Left lung (tissue), 14 donors: Measurements from ENCODE around the gene FSHR. TPM values are rescaled to one million over a fixed set of nuclear protein-coding genes. Genes with fewer than 3 reads are reported as not detected.

Experiments
- ATAC-seq: fragments of 200-7000 bp; cut with Tn5 transposase; one replicate; pipeline ENCODE4 v1.9.1; 2020; ENCODE audit warnings: moderate library complexity
- DNase-seq, 4 donors: peaks; one replicate each; pipeline ENCODE4 v3.0.0-alpha.2; 2013 to 2020
- H3K27ac ChIP-seq, 2 donors: fragments of 200-600 bp; sonication (generic) in 1 of 2; one replicate each; pipeline versions ENCODE4 v1.5.0 to v1.8.0; 2020 to 2021
- H3K27me3 ChIP-seq, 2 donors: fragments of 200-600 bp; sonication (generic) in 1 of 2; one replicate each; pipeline versions ENCODE4 v1.5.0 to v1.8.0; 2020 to 2021
- H3K36me3 ChIP-seq, 2 donors: fragments of 200-600 bp; sonication (generic) in 1 of 2; one replicate each; pipeline versions ENCODE4 v1.5.0 to v1.8.0; 2020 to 2021
- H3K4me1 ChIP-seq, 2 donors: fragments of 200-600 bp; one replicate each; pipeline ENCODE4 v1.8.0; 2021
- H3K4me3 ChIP-seq, 2 donors: fragments of 200-600 bp; sonication (generic) in 1 of 2; one replicate each; pipeline versions ENCODE4 v1.5.0 to v1.8.0; 2020 to 2021; ENCODE audit warnings: mild to moderate bottlenecking in 1 of 2
- H3K9me3 ChIP-seq, 2 donors: fragments of 200-600 bp; sonication (generic) in 1 of 2; one replicate each; pipeline versions ENCODE4 v1.5.0 to v1.8.0; 2020 to 2021
- intact Hi-C, 2 donors: fragments of 100-400 bp; cut with DNase I; formaldehyde crosslinking; loops; one replicate each; pipeline versions ENCODE4 v1.11.2 to v1.14.2; 2022
- long read RNA-seq, 12 donors: library from polyadenylated mRNA in 2 of 12; unstranded in 2 of 12; transcript quantifications; one replicate each; pipeline ENCODE4 v2.0.0 and lab custom pipeline, GENCODE V29; 2019 to 2026
- polyA plus RNA-seq, 6 donors: library from polyadenylated mRNA; unstranded; fragments of 120-200 nt; gene quantifications; one replicate each; pipeline ENCODE4 v1.2.1, GENCODE V29; 2013; ENCODE audit not compliant: insufficient read length in 6 of 6
- total RNA-seq, 2 donors: library from RNA; stranded (reverse); fragmentation: NEBNext Ultra II Directional; extraction: Animal tissue kit (Norgen Biotek cat#: 25700); gene quantifications; one replicate each; pipeline ENCODE4 v1.2.1, GENCODE V29; 2021
- TF ChIP-seq, protein P1 (sequence below), 2 donors: fragments of 200-600 bp; sonication (generic) in 1 of 2; IDR thresholded peaks; one replicate each; pipeline versions ENCODE4 v1.5.0 to v1.8.0; 2021; ENCODE audit warnings: antibody characterized with exemption in 2 of 2
- donor health status: DM: no; HTN: yes; CAD: no.
- donor health status: DM: no; HTN: no; CAD: no.

FSHR gene, protein sequence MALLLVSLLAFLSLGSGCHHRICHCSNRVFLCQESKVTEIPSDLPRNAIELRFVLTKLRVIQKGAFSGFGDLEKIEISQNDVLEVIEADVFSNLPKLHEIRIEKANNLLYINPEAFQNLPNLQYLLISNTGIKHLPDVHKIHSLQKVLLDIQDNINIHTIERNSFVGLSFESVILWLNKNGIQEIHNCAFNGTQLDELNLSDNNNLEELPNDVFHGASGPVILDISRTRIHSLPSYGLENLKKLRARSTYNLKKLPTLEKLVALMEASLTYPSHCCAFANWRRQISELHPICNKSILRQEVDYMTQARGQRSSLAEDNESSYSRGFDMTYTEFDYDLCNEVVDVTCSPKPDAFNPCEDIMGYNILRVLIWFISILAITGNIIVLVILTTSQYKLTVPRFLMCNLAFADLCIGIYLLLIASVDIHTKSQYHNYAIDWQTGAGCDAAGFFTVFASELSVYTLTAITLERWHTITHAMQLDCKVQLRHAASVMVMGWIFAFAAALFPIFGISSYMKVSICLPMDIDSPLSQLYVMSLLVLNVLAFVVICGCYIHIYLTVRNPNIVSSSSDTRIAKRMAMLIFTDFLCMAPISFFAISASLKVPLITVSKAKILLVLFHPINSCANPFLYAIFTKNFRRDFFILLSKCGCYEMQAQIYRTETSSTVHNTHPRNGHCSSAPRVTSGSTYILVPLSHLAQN
- total RNA-seq = not detected
- under 1 TPM in 1 of 6 donors, not detected in 5; 0.36 TPM for polyA plus RNA-seq
- long read RNA-seq, donor 1 = 0 reads
- long read RNA-seq, donor 2 = 0 reads
- long read RNA-seq, donor 3 = 0 reads
- long read RNA-seq, donor 4 = 0 reads
- long read RNA-seq, donor 5 = 0 reads
- long read RNA-seq, donor 6 = 0 reads
- long read RNA-seq, donor 7 = 0 reads
- long read RNA-seq, donor 8 = 0 reads
- long read RNA-seq, donor 9 = 0 reads
- long read RNA-seq, donor 10 = 0 reads
- long read RNA-seq, donor 11 = 0 reads
- long read RNA-seq, donor 12 = 0 reads

DNA sequence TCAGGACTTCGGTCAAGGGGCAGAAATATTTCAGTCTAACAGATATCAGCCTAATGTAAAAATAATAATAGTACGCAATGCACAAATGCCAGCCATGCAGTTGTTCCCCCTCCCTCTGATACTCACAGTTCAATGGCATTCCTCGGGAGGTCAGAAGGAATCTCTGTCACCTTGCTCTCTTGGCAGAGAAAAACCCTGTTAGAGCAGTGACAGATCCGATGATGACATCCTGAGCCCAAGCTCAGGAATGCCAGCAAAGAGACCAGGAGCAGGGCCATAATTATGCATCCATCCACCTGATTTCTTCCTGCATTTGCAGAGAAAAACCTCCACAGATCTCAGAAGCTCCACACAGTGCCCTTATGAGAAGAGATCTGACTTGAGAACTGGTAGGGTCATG lies at the start of gene FSHR:
TSS of gene FSHR (minus strand) at position 376 of the 400 bp plus-strand sequence. CDS start at position 278, 98 bp downstream.
- Histone ChIP-seq H3K27me3 (no peaks in the 10 kb centered on the region), H3K4me1 (no peaks in the 10 kb centered on the region), H3K9me3 (peaks cover 0 to 7% of the 10 kb centered on the region in 2 donors), H3K27ac (no peak within 1 kb of the TSS), H3K36me3 (no peaks in the 10 kb centered on the region), H3K4me3 (no peak within 1 kb of the TSS)
- intact Hi-C loops = no loop called here
- TF ChIP-seq, protein P1, sequence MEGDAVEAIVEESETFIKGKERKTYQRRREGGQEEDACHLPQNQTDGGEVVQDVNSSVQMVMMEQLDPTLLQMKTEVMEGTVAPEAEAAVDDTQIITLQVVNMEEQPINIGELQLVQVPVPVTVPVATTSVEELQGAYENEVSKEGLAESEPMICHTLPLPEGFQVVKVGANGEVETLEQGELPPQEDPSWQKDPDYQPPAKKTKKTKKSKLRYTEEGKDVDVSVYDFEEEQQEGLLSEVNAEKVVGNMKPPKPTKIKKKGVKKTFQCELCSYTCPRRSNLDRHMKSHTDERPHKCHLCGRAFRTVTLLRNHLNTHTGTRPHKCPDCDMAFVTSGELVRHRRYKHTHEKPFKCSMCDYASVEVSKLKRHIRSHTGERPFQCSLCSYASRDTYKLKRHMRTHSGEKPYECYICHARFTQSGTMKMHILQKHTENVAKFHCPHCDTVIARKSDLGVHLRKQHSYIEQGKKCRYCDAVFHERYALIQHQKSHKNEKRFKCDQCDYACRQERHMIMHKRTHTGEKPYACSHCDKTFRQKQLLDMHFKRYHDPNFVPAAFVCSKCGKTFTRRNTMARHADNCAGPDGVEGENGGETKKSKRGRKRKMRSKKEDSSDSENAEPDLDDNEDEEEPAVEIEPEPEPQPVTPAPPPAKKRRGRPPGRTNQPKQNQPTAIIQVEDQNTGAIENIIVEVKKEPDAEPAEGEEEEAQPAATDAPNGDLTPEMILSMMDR (IDR thresholded peaks at IDR 0.05) = no peak
- ATAC-seq (no peak), DNase-seq (no peak)

DNA sequence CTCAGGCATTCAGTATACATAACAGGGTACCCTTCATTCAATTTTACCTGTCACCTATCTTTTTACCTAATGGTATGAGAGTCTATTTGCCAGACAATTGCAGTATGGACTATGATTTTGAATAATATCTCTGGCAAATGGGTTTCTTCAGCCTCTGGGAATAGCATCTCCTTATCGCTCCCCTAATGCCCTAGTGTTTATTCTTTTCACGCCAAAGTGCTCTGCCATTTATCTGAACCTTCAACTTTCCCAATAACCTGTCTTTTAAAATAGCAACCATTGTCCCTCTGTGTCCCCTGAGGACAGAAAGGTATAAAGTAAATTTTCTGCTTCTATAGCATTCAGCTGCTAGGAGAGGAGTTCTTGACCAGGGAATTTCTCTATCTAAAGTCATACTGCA lies 45.0 kb upstream of the FSHR start:
- no peak for ATAC-seq
- TF ChIP-seq, protein P1 (IDR thresholded peaks at IDR 0.05) = no peak
- Histone ChIP-seq H3K27ac (no peak overlapping the region), H3K4me1 (no peaks in the 10 kb centered on the region), H3K36me3 (no peaks in the 10 kb centered on the region), H3K4me3 (no peak overlapping the region), H3K9me3 (no peaks in the 10 kb centered on the region), H3K27me3 (no peaks in the 10 kb centered on the region)
- DNase-seq = no peak
- intact Hi-C loops = no loop called here

DNA sequence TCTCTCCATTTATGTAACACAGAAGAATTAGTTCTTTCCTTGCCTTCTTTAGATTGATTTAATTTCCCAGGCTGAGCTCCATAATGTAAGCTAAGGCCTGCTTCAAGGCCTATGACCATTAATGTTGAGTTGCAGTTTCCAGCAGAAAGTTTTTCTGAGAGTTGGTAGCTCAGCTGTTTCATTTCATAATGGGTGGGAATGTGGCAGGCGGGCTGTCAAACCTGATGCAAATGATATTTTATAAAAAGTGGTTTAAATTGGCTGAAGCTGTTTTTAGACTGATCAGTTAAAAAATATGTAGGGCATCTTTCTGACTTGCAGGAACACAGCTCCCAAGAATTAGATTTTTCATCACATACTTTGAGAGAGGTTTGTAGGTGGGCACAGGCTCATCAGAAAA lies 40.4 kb upstream of the FSHR start:
- H3K9me3 ChIP-seq = no peaks in the 10 kb centered on the region
- ATAC-seq (no peak), DNase-seq (no peak)
- TF ChIP-seq, protein P1 (IDR thresholded peaks at IDR 0.05) = no peak
- no peaks in the 10 kb centered on the region for H3K27me3 ChIP-seq
- H3K36me3 ChIP-seq = no peaks in the 10 kb centered on the region
- intact Hi-C loops = no loop called here
- no peak overlapping the region for H3K4me3 ChIP-seq
- H3K27ac ChIP-seq = no peak overlapping the region
- H3K4me1 ChIP-seq = no peaks in the 10 kb centered on the region

DNA sequence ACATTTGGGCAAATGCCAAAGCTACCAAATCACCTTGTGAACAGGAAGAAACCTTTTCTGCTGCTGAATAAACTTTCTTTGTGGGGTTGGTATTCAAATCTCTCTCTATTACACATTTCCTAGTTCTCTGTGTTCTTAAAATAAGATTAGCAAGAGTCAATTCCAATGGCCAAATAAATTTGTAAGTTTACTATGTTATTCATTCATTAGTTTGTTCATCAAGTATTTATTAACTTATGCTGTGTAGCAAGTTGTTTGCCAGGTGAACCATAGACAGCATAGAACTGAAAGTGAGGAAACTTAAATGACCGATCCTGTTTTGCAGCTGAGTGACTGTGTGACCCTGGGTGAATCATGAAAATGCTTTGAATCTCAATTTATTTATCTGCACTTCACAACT lies 37.7 kb upstream of the FSHR start:
- no peaks in the 10 kb centered on the region for H3K9me3 ChIP-seq
- H3K4me1 ChIP-seq = no peaks in the 10 kb centered on the region
- no peaks in the 10 kb centered on the region for H3K36me3 ChIP-seq
- intact Hi-C loops = no loop called here
- DNase-seq (no peak), ATAC-seq (no peak)
- no peaks in the 10 kb centered on the region for H3K27me3 ChIP-seq
- TF ChIP-seq, protein P1 (IDR thresholded peaks at IDR 0.05) = no peak
- H3K4me3 ChIP-seq = no peak overlapping the region
- no peak overlapping the region for H3K27ac ChIP-seq
